Erythroblast (primary cell): Measurements from ENCODE around the gene STOML1.

ENCODE experiments used
- GATA1 ChIP-seq: IDR thresholded peaks from 2 replicates; pipeline ENCODE4 v1.6.1; 2011; ENCODE audit warnings: low read depth, mild to moderate bottlenecking, control low read depth, low read length, moderate library complexity
- POLR2A ChIP-seq: IDR thresholded peaks from 2 replicates; pipeline ENCODE4 v1.6.1; 2011; ENCODE audit warnings: mild to moderate bottlenecking, low read length

DNA sequence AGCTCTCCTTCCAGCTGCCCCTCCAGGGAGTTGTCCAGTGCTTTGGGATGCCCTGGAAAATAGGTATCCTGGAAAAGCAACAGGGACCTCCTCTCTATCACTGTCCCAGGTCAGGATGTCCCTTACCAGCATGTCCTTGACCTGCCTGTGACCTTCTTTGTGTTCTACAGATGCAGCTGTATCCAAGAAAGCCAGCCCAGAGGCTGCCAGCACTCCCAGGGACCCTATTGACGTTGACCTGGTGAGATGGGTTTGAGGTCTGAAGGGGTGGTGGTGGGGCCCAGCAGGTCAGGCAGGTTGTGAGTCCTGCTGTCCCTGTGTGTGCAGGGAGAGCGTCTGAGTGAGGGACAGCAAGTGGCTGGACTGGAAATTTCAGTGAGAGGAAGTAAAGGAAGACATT lies 32.6 kb upstream of the STOML1 start:
- no peak for TF ChIP-seq POLR2A
- no peak for TF ChIP-seq GATA1
